ENCODE results near the gene POLR1A. TPM values are rescaled to one million over a fixed set of nuclear protein-coding genes. Genes with fewer than 3 reads are reported as not detected.

POLR1A gene
- total and polyA plus RNA-seq, 2 of the 8 experiments (the other 6 are each of a cell fraction or from before 2014, with no cell fraction given): 8.9 to 58.1 TPM

GRCh38 chr2:86056590-86057331, 48.9 kb downstream of the POLR1A start:
- Histone ChIP-seq H2AFZ (ENCODE audit: low read length) (no peak overlapping the region), H3K23me2 (ENCODE audit: low read depth, low read length) (no peaks in the 10 kb centered on the region), H3K14ac (ENCODE audit: insufficient read length) (no peak overlapping the region), H3K9me3 (ENCODE audit: insufficient read depth in 2 of 2, low read depth in 1 of 2, low read length in 1 of 2) (no peaks in the 10 kb centered on the region), H3K79me2 (ENCODE audit: control insufficient read depth in 1 of 2, insufficient read depth in 2 of 2, low read length in 2 of 2) (no peaks in the 10 kb centered on the region), H3K18ac (ENCODE audit: extremely low read depth, low read length) (no peak overlapping the region), H3K4ac (replicated peaks; ENCODE audit: insufficient read length, low read depth, low read length) (no peak overlapping the region), H3K4me2 (ENCODE audit: insufficient read depth in 1 of 2, low read depth in 2 of 2, low read length in 2 of 2) (no peak overlapping the region), H2BK12ac (ENCODE audit: low read depth, low read length) (no peak overlapping the region), H4K91ac (replicated peaks; ENCODE audit: insufficient read length, low read length) (no peak overlapping the region), H4K8ac (ENCODE audit: extremely low read depth, insufficient read depth, low read length) (no peak overlapping the region), H4K5ac (ENCODE audit: insufficient read length, low read depth, low read length) (no peak overlapping the region), H2AK5ac (ENCODE audit: low read depth, low read length) (no peak overlapping the region), H3K23ac (ENCODE audit: insufficient read length) (no peak overlapping the region), H3K27ac (ENCODE audit: low read depth, low read length) (no peak overlapping the region), H3K27me3 (replicated peaks in 1 of 4; ENCODE audit: control insufficient read depth in 3 of 4, extremely low read depth in 1 of 4, insufficient read depth in 3 of 4, low read length in 3 of 4) (no peaks in the 10 kb centered on the region), H3K36me3 (ENCODE audit: control insufficient read depth in 2 of 4, insufficient read depth in 4 of 4, low read length in 3 of 4) (peaks cover 4 to 41% (median 27%) of the 10 kb centered on the region in 4 experiments), H4K20me1 (replicated peaks in 1 of 2; ENCODE audit: control insufficient read depth in 1 of 2, insufficient read depth in 2 of 2, low read length in 2 of 2) (peaks cover 3 to 6% of the 10 kb centered on the region in 2 experiments), H3K4me3 (ENCODE audit: extremely low read depth in 1 of 4, insufficient read depth in 2 of 4, low read depth in 3 of 4, low read length in 4 of 4) (no peak overlapping the region), H2BK20ac (ENCODE audit: low read length) (no peak overlapping the region), H3K56ac (replicated peaks; ENCODE audit: insufficient read length, low read depth, low read length) (no peak overlapping the region), H3K9ac (replicated peaks in 1 of 4; ENCODE audit: extremely low read depth in 1 of 4, low read depth in 3 of 4, low read length in 3 of 4) (no peak overlapping the region), H2BK5ac (ENCODE audit: low read depth, low read length) (no peak overlapping the region), H2BK120ac (replicated peaks; ENCODE audit: low read depth, low read length) (no peak overlapping the region), H3K4me1 (replicated peaks in 1 of 4; ENCODE audit: control insufficient read depth in 3 of 4, insufficient read depth in 4 of 4, low read length in 3 of 4) (no peaks in the 10 kb centered on the region), H2BK15ac (ENCODE audit: low read length) (no peak overlapping the region), H3K79me1 (ENCODE audit: low read depth, low read length) (no peaks in the 10 kb centered on the region)
- DNase-seq (ENCODE audit: low read depth in 1 of 2, low spot score in 2 of 2): no peak
- ChIA-PET CTCF (ENCODE audit: partially characterized antibody) (interaction anchor here (1.0 to 1.4 kb wide), 2 partner anchors 31 to 408 kb away, joined by 3 read pairs; no protein-coding TSS in a partner anchor), POLR2A (ENCODE audit: partially characterized antibody) (no interaction called here)
- FAIRE-seq: no peak
- WGBS, 2 experiments (ENCODE audit: extremely low coverage in 1 of 2, insufficient coverage in 1 of 2, insufficient read length in 1 of 2, insufficient replicate concordance in 2 of 2, low coverage in 1 of 2, low lambda C conversion rate in 2 of 2, missing lambda C conversion rate in 1 of 2): 90% methylated on average over 4 of the region's 4 CpGs; no CpG with 5 or more reads in 1 of the 2 experiments
- TF ChIP-seq SP4 (IDR thresholded peaks at IDR 0.05; ENCODE audit: low read length) (no peak), CREB1 (IDR thresholded peaks at IDR 0.05) (no peak), NANOG (IDR thresholded peaks at IDR 0.05; ENCODE audit: insufficient read depth, low read depth, low read length, poor library complexity, severe bottlenecking) (no peak), KDM1A (IDR thresholded peaks at IDR 0.05; ENCODE audit: borderline replicate concordance, low read length) (no peak), TEAD4 (IDR thresholded peaks at IDR 0.05; ENCODE audit: low read depth, low read length) (no peak), BCL11A (IDR thresholded peaks at IDR 0.05; ENCODE audit: low read depth in 2 of 2, low read length in 2 of 2) (no peak), EZH2 (IDR thresholded peaks at IDR 0.05; ENCODE audit: low read depth, low read length, severe bottlenecking) (no peak), MAFK (IDR thresholded peaks at IDR 0.05; ENCODE audit: low read depth, low read length) (no peak), SP1 (IDR thresholded peaks at IDR 0.05; ENCODE audit: low read depth, low read length) (no peak), TCF12 (IDR thresholded peaks at IDR 0.05; ENCODE audit: low read depth, low read length) (no peak), BACH1 (IDR thresholded peaks at IDR 0.05; ENCODE audit: low read length) (no peak), KDM4A (IDR thresholded peaks at IDR 0.05; ENCODE audit: low read depth, low read length, severe bottlenecking) (no peak), CTBP2 (IDR thresholded peaks at IDR 0.05; ENCODE audit: borderline replicate concordance, insufficient read depth, insufficient read length, low read length) (no peak), SIX5 (IDR thresholded peaks at IDR 0.05; ENCODE audit: low read depth, low read length) (no peak)

All from H1 (cell line).